Motor neuron (in vitro differentiated cells): ENCODE data around the gene FMN1. TPM values are rescaled to one million over a fixed set of nuclear protein-coding genes. Genes with fewer than 3 reads are reported as not detected.

Experiments used
- ATAC-seq, 8 experiments: fragments of 200-7000 bp; cut with Tn5 transposase; replicated peaks in 6 of 8; 2 replicates each; pipeline ENCODE4 v1.8.0; 2021; ENCODE audit warnings: mild to moderate bottlenecking in 8 of 8, moderate library complexity in 8 of 8
- H3K27ac ChIP-seq, 2 donors: fragments of 250-450 bp; sonication (Bioruptor Pico); 2 replicates each; pipeline ENCODE4 v1.9.0; 2021; ENCODE audit warnings: antibody characterized with exemption in 2 of 2, mild to moderate bottlenecking in 2 of 2, moderate library complexity in 1 of 2
- H3K4me1 ChIP-seq, 2 donors: fragments of 250-450 bp; sonication (Bioruptor Pico); replicated peaks in 1 of 2; 2 replicates each; pipeline ENCODE4 v1.6.1; 2021; ENCODE audit warnings: antibody characterized with exemption in 2 of 2, mild to moderate bottlenecking in 2 of 2, moderate library complexity in 1 of 2
- H3K4me3 ChIP-seq, 5 donors: fragments of 250-450 bp; sonication (Bioruptor Pico); 2 replicates each; pipeline ENCODE4 v1.9.0; 2021; ENCODE audit warnings: antibody characterized with exemption in 5 of 5, mild to moderate bottlenecking in 5 of 5, moderate library complexity in 4 of 5
- WGBS, 10 experiments: fragments of 450-650 bp; shearing (Covaris generic); methylation state at CpG; one replicate each; pipeline ENCODE4 v1.0.0; 2022; 5-methylcytosine and 5-hydroxymethylcytosine counted together
- in situ Hi-C, 9 experiments: fragments of 400-800 bp; cut with MboI; loops; one replicate each; pipeline ENCODE4 v1.15.0; 2021; ENCODE audit warnings: low sequenced_read_pairs in 9 of 9, low pct_unique_long_range_greater_than_20kb in 2 of 9; ENCODE audit not compliant: unreplicated experiment in 9 of 9
- total RNA-seq, 8 experiments: library from RNA; unstranded; fragments of 300-600 nt; gene quantifications; 2 replicates each; pipeline versions ENCODE4 v1.2.3 to v1.2.4, GENCODE V29; 2022

The FMN1 gene
- total RNA-seq, 8 experiments from 2014 or later: 0.27 to 4.2 (median 2.0) TPM

GRCh38 chr15:32834156-32834555, 360.4 kb downstream of the FMN1 start:
- no peak for ATAC-seq
- no peak overlapping the region for H3K4me3 ChIP-seq
- WGBS, 10 experiments: 60 to 100% (median 79%) methylated on average over 1 of the region's 1 CpG; no CpG with 5 or more reads in 2 of the 10 experiments
- H3K27ac ChIP-seq: no peak overlapping the region
- in situ Hi-C loops: loop anchor here in 1 of 9 experiments (25.0 kb wide), 1 partner anchor 172 kb away; no protein-coding TSS in a partner anchor
- peaks cover 0 to 13% of the 10 kb centered on the region in 2 donors for H3K4me1 ChIP-seq

DNA sequence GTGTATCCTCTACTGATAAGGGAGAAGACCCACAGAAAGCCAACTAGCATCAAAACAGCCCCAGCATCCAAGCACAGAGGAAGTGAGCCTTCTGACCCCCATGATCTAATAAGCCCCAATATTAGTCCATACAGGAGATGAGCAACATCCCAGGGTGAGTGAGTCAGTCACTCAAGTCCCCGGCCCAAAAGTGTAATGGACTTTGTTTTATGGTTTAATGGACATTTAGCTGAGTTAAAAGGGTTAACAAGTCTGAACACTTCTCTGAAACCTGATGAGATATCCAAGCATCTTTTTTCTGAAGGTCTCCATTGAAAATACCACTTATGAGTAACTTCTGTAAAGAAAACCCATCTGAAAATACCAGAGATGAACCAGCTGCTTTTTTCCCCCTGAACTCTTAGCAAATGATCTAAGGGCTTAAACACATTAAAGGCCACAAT, 361.1 kb downstream of the FMN1 start:
- in situ Hi-C loops: loop anchor here in 1 of 9 experiments (25.0 kb wide), 1 partner anchor 171 kb away; no protein-coding TSS in a partner anchor
- Histone ChIP-seq H3K27ac (no peak overlapping the region), H3K4me1 (peaks cover 0 to 5% of the 10 kb centered on the region in 2 donors), H3K4me3 (no peak overlapping the region)
- 20 to 100% (median 88%) methylated on average over 1 of the region's 1 CpG; no CpG with 5 or more reads in 5 of the 10 experiments for WGBS, 10 experiments
- ATAC-seq: no peak

DNA sequence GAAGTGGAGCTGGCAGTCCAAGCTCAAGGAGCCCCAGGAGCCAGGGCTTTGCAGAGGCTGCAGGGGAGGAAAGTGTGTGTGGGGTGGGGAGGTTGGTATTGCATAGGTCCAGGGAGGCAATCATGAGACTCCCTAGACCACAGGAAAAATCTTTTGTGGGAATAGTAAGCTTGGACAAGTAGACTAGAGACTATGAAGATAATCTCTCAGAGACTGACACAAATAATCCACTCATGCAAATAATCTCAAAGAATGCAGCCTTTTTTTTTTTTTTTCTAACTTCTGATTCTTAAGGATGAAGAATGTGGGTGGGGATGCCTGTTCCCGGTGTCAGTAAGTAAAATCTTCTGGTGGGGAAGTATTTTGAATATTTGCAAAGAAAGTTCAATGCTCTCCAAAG, 363.0 kb downstream of the FMN1 start:
- in situ Hi-C loops: loop anchor here in 1 of 9 experiments (25.0 kb wide), 1 partner anchor 169 kb away; no protein-coding TSS in a partner anchor
- Histone ChIP-seq H3K27ac (no peak overlapping the region), H3K4me1 (no peaks in the 10 kb centered on the region), H3K4me3 (no peak overlapping the region)
- WGBS, 10 experiments: 0 to 80% (median 30%) methylated on average over 1 of the region's 1 CpG; no CpG with 5 or more reads in 2 of the 10 experiments
- ATAC-seq: peak in 3 of 8 experiments; percentile 12 to 70 (median 22)

- 31 to 100% (median 100%) methylated on average over 1 of the region's 1 CpG; no CpG with 5 or more reads in 1 of the 10 experiments for whole genome bisulfite sequencing, 10 experiments
- Histone ChIP-seq H3K4me1 (no peaks in the 10 kb centered on the region), H3K4me3 (no peak overlapping the region), H3K27ac (no peak overlapping the region)
- no peak for ATAC-seq
- in situ Hi-C loops: loop anchor here in 1 of 9 experiments (25.0 kb wide), 1 partner anchor 168 kb away; no protein-coding TSS in a partner anchor
Observed at GRCh38 chr15:32830241-32830640, 364.3 kb downstream of the FMN1 start.

DNA sequence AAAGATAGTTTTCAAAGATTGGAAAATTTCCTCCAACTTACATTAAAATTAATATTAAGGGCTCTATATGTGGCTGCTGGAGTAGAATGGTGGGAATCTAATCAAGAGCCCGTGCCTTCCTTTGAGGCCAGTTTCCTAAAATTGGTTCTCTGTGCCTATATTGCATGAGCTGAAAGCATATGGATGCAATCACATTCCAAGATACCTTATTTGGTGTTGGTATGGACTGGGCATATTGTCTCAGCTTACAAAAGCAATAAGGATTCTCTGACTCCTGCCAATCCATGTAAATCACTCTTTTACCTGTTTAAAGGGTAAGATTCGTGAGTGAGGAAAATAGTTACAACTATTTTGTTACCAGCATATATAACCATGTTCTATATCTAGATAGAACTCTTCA, 365.1 kb downstream of the FMN1 start:
- Histone ChIP-seq H3K27ac (no peak overlapping the region), H3K4me3 (no peak overlapping the region), H3K4me1 (no peaks in the 10 kb centered on the region)
- 80 to 100% (median 89%) methylated on average over 1 to 2 of the region's 2 CpGs; no CpG with 5 or more reads in 4 of the 10 experiments for WGBS, 10 experiments
- ATAC-seq: no peak
- in situ Hi-C loops: loop anchor here in 1 of 9 experiments (25.0 kb wide), 1 partner anchor 167 kb away; no protein-coding TSS in a partner anchor

DNA sequence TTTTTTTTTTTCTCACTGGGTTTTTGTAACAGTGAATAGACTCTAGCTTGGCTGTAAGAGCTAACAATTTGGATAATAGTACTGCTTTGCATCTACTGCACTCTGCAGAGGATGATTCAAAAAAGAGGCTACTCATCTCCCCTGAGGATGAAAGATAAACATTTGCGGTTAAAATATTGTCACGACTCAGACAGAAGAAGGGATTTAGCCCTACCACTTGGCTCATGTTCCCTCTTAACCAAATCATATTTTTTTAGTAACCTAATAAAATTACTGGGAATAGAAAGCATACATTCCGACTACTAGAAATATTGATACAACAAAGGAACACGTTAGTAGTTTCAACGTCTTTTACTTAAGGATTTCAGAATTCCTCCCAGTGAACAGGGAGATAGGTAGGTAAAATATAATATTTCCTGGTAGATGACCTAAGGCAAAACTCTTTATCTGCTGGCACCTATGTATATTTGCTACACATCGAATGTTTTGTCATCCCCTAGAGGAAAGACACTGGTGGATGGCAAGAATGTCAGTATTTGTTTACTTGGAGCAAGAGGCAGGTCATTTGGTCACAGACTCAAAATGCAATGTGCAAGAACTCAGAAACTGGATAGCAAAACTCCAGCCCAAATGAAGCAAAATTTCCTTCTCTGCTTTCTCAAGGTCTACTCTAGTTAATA, 365.9 kb downstream of the FMN1 start:
- in situ Hi-C loops: loop anchor here in 1 of 9 experiments (25.0 kb wide), 1 partner anchor 166 kb away; no protein-coding TSS in a partner anchor
- H3K4me3 ChIP-seq: no peak overlapping the region
- no peaks in the 10 kb centered on the region for H3K4me1 ChIP-seq
- 14 to 94% (median 80%) methylated on average over 2 to 6 of the region's 6 CpGs; no CpG with 5 or more reads in 1 of the 10 experiments for WGBS, 10 experiments
- no peak overlapping the region for H3K27ac ChIP-seq
- ATAC-seq: no peak

DNA sequence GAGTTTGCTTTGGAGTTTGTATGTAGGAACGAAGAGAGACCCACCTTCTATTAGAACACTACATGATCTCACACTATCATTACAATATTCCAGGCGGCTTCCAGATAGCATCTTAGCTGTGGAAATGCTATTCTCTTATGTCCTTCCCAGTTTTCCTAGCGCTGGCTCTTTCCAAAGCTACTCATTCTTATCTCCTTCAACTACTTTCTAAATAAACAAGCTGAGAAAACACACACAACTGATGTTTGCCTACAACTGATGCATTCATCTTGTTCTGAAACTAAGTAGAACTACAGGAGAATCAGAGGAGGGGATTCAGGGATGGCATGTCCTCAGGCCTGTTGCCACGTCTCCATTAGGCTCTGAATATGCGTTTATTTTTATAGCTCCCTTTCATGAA, 367.8 kb downstream of the FMN1 start:
- H3K4me3 ChIP-seq: no peak overlapping the region
- no peak overlapping the region for H3K27ac ChIP-seq
- WGBS, 10 experiments: 80 to 100% (median 92%) methylated on average over 1 to 5 of the region's 5 CpGs; no CpG with 5 or more reads in 2 of the 10 experiments
- ATAC-seq: peak in 1 of 8 experiments; percentile 22
- in situ Hi-C loops: loop anchor here in 1 of 9 experiments (25.0 kb wide), 1 partner anchor 164 kb away; no protein-coding TSS in a partner anchor
- H3K4me1 ChIP-seq: no peaks in the 10 kb centered on the region

DNA sequence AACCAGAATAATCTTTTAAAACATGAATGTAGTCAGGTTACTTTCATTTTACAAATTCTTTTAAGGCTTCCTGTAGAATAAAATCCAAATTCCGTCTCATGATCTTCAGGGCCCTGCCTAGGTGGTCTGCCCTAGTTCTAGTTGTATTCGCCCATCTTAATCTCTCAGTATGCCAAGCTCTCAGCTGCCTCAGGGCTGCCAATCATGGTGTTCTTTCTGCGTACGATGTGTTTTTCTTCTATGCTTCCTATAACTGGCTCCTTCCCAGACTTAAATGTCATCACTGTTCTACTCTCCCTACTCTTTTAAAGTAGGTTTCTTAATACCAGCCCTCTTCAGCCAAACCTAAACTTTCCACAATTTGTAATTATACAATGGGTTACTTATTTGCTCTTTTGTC, 369.3 kb downstream of the FMN1 start:
- ATAC-seq: no peak
- in situ Hi-C loops: loop anchor here in 1 of 9 experiments (25.0 kb wide), 1 partner anchor 163 kb away; no protein-coding TSS in a partner anchor
- Histone ChIP-seq H3K4me3 (no peak overlapping the region), H3K27ac (no peak overlapping the region), H3K4me1 (no peaks in the 10 kb centered on the region)
- 29 to 100% (median 92%) methylated on average over 1 to 4 of the region's 4 CpGs for WGBS, 10 experiments

- in situ Hi-C loops: loop anchor here in 1 of 9 experiments (25.0 kb wide), 1 partner anchor 162 kb away; no protein-coding TSS in a partner anchor
- peak in 3 of 8 experiments; percentile 49 to 68 (median 59) for ATAC-seq
Observed at GRCh38 chr15:32824777-32825176, 369.7 kb downstream of the FMN1 start.

DNA sequence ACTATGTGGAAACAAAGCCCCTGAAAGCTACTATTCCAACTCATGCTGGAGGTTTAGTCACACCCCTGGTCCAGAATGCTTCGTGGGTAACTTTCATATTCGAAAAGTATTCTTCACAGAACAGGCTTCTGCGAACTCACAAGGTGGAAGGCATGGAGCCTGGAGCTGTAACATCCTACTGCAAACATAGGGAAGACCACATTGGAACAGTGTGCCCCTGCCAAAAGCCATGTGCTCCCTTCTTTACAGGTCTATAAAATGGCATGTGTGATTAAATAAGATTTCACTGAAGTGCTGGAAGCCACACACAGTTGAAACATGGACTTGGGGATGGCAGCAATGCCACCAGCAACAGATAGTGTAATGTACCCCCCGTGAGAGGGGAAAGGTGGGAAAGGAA, 370.8 kb downstream of the FMN1 start:
- in situ Hi-C loops: no loop called here
- Histone ChIP-seq H3K27ac (no peak overlapping the region), H3K4me3 (no peak overlapping the region), H3K4me1 (peaks cover 0 to 6% of the 10 kb centered on the region in 2 donors)
- no peak for ATAC-seq
- 71 to 93% (median 83%) methylated on average over 2 to 4 of the region's 4 CpGs; no CpG with 5 or more reads in 3 of the 10 experiments for WGBS, 10 experiments

More at GRCh38 chr15:32824777-32825176, 369.7 kb downstream of the FMN1 start:
- H3K27ac ChIP-seq: no peak overlapping the region
- whole genome bisulfite sequencing, 10 experiments: 0 to 86% (median 58%) methylated on average over 2 to 5 of the region's 5 CpGs
- no peaks in the 10 kb centered on the region for H3K4me1 ChIP-seq
- H3K4me3 ChIP-seq: no peak overlapping the region

DNA sequence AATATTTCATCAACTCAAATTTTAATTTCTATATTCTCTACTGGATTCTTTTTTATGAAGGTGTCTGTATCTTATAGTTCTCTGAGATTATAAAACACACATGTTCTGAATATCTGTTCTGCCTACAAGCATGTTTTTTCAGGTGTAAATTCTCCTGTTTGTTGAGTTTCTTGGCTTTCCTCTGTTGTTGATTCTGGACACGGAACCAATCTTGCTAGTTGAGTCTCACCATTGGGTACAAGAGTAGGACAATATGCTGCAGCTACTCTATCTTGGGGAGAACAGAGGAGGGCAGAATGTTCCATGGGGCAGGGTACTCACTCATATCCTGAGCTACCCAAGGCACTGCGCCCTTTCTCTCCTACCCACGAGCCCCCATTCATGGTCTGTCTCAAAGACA, 371.8 kb downstream of the FMN1 start:
- in situ Hi-C loops: no loop called here
- Histone ChIP-seq H3K4me3 (no peak overlapping the region), H3K27ac (no peak overlapping the region), H3K4me1 (peaks cover 0 to 16% of the 10 kb centered on the region in 2 donors)
- no peak for ATAC-seq
- 75 to 100% (median 89%) methylated on average over 1 to 3 of the region's 3 CpGs; no CpG with 5 or more reads in 1 of the 10 experiments for WGBS, 10 experiments

- peaks cover 0 to 23% of the 10 kb centered on the region in 2 donors for H3K4me1 ChIP-seq
- no peak for ATAC-seq
- in situ Hi-C loops: no loop called here
- peak overlapping the region in 1 of 2 donors; percentile 73 for H3K27ac ChIP-seq
- H3K4me3 ChIP-seq: no peak overlapping the region
- 5 to 100% (median 63%) methylated on average over 1 to 3 of the region's 3 CpGs for WGBS, 10 experiments
Observed at GRCh38 chr15:32819448-32819847, 375.1 kb downstream of the FMN1 start.
